ENCODE measurements around the gene C11orf97.
"Not testable (repeated sequence)": the region's sequence is repeated elsewhere in the genome, so short reads cannot be mapped to it uniquely, and the experiment has no call there.

Gene C11orf97

GRCh38 chr11:94493281-94494125 is 18.8 kb upstream of the C11orf97 start, which contains the start of the genes ANKRD49 and MRE11:
Gene ANKRD49 (plus strand): TSS chr11:94493984. CDS start chr11:94496694, 2,710 bp downstream.
Gene MRE11 (minus strand): TSS chr11:94493844. CDS start chr11:94492801, 1,043 bp downstream.
- TF ChIP-seq, protein P1, sequence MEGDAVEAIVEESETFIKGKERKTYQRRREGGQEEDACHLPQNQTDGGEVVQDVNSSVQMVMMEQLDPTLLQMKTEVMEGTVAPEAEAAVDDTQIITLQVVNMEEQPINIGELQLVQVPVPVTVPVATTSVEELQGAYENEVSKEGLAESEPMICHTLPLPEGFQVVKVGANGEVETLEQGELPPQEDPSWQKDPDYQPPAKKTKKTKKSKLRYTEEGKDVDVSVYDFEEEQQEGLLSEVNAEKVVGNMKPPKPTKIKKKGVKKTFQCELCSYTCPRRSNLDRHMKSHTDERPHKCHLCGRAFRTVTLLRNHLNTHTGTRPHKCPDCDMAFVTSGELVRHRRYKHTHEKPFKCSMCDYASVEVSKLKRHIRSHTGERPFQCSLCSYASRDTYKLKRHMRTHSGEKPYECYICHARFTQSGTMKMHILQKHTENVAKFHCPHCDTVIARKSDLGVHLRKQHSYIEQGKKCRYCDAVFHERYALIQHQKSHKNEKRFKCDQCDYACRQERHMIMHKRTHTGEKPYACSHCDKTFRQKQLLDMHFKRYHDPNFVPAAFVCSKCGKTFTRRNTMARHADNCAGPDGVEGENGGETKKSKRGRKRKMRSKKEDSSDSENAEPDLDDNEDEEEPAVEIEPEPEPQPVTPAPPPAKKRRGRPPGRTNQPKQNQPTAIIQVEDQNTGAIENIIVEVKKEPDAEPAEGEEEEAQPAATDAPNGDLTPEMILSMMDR (conservative IDR thresholded peaks at IDR 0.05; ENCODE audit: low read depth, low read length), result no peak
- peak; percentile 99 for DNase-seq (ENCODE audit: low read depth)
- peak within 1 kb of the TSS; percentile 92 for H3K4me3 ChIP-seq (ENCODE audit: low read depth, low read length)

- peak overlapping the region; percentile 92 for H3K4me3 ChIP-seq (ENCODE audit: low read depth, low read length)
- TF ChIP-seq, protein P1 (conservative IDR thresholded peaks at IDR 0.05; ENCODE audit: low read depth, low read length), result no peak
- DNase-seq (ENCODE audit: low read depth), result no peak
Measured at GRCh38 chr11:94494126-94494680, 18.1 kb upstream of the C11orf97 start.

- TF ChIP-seq, protein P1 (conservative IDR thresholded peaks at IDR 0.05; ENCODE audit: low read depth, low read length), result no peak
- DNase-seq (ENCODE audit: low read depth), result no peak
- no peak overlapping the region for H3K4me3 ChIP-seq (ENCODE audit: low read depth, low read length)
Measured at GRCh38 chr11:94500181-94500580, 12.1 kb upstream of the C11orf97 start.

DNA sequence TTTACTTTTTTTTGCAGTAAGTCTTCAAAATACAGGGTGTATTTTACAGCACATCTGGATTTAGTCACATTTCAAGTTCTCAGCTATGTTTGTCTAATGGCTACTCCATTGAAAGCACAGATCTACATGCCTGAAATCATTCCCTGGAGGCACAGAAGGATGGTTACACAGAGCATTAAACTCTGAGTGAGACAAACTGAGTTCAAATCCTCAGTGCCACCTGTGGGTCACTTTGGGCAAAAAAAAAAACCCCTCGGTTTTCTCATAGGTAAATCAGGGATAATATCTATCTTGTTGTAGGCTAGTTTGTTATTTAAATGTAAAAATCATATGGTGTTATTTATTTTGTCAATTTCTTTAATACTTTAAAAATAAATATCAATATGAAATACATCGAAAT is 10.7 kb upstream of the C11orf97 start:
- no peak for DNase-seq (ENCODE audit: low read depth)
- TF ChIP-seq, protein P1 (conservative IDR thresholded peaks at IDR 0.05; ENCODE audit: low read depth, low read length), result no peak
- H3K4me3 ChIP-seq (ENCODE audit: low read depth, low read length), result no peak overlapping the region

DNA sequence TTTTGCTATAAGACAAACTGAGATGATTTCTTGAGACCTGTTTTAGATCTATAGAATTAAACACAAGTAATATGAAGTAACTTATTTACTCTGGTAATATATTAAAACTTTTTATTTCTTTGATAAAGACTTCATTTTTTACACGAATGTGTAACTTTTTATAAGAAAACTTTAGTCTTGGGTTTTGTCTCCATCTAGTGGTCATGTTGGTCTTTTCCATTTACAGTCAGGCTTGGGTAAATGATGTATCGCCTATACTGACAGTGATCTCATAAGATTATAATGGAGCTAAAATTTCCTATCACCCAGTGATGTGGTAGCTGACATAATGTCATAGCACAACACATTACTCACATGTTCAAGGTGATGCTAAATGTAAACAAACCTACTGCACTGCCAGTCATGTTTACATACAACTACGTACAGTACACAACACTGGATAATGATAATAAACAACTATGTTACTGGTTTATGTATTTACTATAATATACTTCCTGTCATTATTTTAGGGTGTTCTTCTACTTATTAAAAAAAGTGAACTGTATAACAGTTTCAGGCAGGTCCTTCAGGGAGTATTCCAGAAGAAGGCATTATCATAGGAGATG is 7.5 kb upstream of the C11orf97 start:
- TF ChIP-seq, protein P1 (conservative IDR thresholded peaks at IDR 0.05; ENCODE audit: low read depth, low read length), result peak; percentile 60
- H3K4me3 ChIP-seq (ENCODE audit: low read depth, low read length), result no peak overlapping the region
- DNase-seq (ENCODE audit: low read depth), result peak; percentile 80

DNA sequence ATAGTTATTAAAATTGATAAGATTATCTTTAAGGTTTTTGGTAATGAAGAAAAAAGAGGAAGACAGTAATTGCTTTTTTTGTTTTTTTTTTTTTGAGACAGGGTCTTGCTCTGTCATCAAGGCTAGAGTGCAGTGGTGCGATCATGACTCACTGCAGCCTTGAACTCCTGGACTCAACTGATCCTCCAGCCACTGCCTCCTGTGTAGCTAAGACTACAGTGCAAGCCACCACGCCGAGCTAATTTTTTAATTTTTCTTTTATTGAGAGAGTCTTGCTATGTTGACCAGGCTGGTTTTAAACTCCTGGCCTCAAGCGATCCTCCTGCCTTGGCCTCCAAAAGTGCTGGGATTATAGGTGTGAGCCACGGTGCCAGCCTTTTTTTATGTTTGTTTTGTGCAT is 5.7 kb upstream of the C11orf97 start:
- not testable (repeated sequence) for H3K4me3 ChIP-seq (ENCODE audit: low read depth, low read length); DNase-seq (ENCODE audit: low read depth)

DNA sequence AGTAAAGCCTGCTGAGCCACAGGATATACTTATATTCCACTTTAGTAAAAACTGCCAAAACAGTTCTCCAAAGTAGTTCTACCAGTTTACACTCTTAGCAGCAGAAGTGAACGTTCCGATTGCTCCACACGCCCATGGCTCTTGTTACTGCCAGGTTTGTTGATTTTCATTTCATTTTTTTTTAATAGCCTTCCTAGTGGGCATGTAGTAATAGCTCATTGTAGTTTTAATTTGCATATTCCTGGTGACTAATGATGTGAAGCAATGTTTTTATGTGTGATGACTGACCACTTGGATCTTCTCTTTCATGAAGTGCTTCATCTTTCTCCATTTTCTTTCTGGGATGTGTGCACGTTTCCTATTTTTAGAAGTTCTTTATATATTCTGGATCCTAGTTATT is 4.8 kb upstream of the C11orf97 start:
- TF ChIP-seq, protein P1 (conservative IDR thresholded peaks at IDR 0.05; ENCODE audit: low read depth, low read length), result no peak
- no peak overlapping the region for H3K4me3 ChIP-seq (ENCODE audit: low read depth, low read length)
- DNase-seq (ENCODE audit: low read depth), result no peak
